ENCODE data around the gene MSRB1.
"Not testable (repeated sequence)": the region's sequence is repeated elsewhere in the genome, so short reads cannot be mapped to it uniquely, and the experiment has no call there.

Gene MSRB1

DNA sequence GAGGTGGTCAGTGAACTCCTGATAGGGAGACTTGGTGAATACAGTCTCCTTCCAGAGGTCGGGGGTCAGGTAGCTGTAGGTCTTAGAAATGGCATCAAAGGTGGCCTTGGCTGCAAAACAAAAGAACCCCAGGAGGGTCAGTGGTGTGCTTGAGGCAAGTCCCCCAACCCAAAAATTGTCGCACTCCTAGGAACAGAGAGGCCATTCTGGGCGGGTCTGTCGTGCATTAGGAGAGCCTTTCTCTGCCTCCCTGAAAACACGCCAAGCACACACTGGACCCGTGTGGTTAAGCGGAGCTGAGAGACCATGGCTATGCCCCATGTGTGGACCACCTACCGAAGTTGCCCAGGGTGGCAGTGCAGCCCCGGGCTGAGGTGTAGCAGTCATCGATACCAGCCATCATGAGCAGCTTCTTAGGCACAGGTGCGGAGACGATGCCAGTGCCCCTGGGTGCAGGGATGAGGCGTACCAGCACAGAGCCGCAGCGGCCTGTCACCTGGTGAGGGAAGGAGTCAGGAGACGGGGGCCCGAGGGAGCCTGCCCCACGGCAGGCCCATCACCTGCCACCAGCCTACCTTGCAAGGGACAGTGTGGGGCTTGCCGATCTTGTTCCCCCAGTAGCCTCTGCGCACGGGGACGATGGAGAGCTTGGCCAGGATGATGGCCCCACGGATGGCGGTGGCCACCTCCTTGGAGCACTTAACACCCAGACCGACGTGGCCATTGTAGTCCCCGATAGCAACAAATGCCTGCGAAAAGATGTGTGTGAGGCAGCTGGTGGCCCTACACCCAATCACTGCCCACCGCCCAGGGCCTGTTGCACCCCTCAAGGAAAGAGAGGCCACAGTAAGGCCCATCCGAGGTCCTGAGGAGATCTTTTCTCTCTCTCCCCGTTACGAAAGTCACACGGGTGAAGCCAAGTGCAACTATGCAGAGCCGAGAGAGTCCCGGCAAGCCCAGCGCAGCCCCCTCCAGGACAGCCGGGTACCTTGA lies 19.5 kb upstream of the MSRB1 start:
- DNase-seq (ENCODE audit: low read depth in 2 of 2), result not testable (repeated sequence)

DNA sequence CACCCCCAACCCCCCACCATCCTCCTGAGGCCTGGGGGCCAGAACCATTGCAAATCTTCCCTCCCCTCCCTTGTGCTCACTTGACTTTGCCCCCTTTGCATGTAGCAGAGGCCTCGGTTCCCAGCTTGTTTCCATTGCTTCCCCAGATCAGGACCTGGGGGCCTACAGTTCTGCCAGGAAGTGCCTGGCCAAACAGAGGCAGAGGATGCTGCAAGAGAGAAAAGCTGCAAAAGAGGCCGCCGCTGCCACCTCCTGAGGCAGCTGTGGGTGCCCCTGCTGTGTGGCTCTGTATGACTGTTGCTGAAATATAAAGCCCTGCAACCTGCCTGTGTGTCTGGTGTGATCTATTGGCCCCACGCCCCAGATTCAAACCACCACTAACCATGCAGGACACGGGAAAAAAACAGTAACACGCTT lies 18.7 kb upstream of the MSRB1 start:
- DNase-seq (ENCODE audit: low read depth in 2 of 2), result no peak

DNA sequence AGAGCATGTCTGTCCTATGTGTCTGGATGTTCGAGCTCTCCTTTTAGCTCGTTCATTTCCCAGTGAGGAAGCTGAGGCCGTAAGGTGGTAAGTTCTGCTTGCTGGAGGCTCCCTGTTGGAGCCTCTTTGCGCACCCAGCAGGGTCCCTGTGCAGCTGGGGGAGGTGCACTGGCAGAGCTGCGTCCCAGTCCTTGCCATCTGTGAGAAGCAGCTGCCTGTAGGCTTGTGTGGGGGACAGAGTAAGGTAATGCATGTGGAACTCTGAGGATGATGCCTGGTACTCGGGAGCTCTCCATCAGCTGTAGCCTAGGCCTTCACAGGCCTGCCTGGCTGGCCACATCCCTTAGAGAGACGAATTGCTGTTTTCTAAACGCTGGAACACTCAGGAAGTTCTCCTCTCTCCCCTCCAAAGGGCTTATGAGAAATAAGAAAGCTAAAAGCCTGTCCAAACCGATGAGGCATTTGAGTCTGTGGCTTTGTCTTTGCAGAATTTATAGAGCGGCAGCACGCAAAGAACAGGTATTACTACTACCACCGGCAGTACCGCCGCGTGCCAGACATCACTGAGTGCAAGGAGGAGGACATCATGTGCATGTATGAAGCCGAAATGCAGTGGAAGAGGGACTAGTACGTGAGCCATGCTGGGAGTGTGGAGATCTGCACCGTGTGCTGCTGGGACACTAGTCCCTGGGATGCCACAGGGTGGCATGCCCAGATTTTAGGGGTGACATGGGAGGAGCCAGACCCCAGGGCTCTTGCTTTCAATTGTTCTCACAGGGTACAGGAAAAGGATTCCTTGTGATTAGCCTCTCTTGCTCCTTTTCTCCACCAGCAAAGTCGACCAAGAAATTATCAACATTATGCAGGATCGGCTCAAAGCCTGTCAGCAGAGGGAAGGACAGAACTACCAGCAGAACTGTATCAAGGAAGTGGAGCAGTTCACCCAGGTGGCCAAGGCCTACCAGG lies 17.9 kb upstream of the MSRB1 start:
- DNase-seq (ENCODE audit: low read depth in 2 of 2), result no peak

DNA sequence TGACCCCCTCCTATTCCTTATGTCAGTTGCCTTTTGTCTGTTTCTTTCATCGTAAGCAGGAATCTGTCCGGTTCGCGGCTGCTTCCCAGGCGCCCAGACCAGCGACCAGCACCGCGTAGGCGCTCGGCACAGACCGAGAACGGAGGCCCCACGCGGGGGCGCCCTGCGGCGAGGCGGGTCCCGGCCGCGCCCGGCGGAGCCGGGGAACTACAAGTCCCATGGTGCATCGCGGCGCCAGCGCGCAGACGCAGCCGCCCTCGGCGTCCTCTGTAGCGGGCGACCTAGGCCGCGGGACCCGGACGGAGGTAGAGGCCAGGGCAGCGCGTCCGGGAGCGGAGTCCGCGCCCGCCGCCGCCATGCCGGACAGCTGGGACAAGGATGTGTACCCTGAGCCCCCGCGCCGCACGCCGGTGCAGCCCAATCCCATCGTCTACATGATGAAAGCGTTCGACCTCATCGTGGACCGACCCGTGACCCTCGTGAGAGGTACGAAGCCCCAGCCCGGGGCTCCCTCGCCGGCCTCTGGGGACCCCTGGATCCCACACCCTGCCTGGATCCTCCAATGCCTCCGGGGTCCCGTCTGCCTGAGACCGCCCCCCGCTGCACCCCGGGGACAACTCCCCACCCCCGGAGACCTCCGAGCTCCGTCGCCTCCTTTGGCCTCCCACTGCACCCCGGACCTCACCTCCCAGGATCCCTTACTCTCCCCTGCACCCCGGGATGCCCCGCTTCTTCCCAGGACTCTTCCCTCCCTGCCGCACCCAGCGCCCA lies 16.5 kb upstream of the MSRB1 start, which contains the start of gene NDUFB10:
Gene NDUFB10 (plus strand): TSS at position 270 of the 771 bp plus-strand sequence. CDS start 87 bp downstream, at position 357.
- peak; percentile 66 to 68 for DNase-seq (ENCODE audit: low read depth in 2 of 2)

DNA sequence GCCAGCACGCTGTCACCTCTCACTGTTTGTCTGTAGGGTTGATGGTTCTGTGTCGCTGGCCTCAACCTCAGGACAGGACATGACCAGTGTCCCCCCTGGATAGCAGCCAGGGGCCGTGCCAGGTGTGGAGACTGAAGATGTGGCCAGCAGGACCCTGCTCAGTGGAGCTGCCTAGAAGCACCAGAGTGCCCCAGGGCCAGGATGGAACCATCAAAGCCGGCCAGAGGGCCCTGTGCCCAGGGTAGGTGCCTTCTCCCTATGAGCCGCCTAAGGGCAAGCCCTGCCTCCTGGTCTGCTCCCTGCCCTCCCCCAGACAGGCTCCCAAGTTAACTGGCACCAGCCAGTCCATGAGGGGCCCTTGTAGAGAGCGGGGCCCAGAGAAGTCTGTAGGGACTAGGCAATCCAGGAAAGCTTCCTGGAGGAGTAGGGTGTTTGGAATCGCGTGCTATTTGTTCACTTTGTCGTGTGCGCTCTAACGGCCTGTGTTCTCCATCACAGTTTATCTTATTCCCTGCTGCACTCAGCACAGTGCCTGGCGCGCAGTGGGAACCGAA lies 15.8 kb upstream of the MSRB1 start:
- DNase-seq (ENCODE audit: low read depth in 2 of 2), result no peak

DNA sequence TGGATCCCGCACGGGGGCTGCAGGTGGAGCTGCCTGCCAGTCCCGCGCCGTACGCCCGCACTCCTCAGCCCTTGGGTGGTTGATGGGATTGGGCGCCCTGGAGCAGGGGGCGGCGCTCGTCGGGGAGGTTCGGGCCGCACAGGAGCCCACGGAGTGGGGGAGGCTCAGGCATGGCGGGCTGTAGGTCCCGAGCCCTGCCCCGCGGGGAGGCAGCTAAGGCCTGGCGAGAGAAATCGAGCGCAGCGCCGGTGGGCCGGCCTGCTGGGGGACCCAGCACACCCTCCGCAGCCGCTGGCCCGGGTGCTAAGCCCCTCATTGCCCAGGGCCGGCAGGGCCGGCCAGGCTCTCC lies 15.1 kb upstream of the MSRB1 start:
- DNase-seq (ENCODE audit: low read depth in 2 of 2), result not testable (repeated sequence)

DNA sequence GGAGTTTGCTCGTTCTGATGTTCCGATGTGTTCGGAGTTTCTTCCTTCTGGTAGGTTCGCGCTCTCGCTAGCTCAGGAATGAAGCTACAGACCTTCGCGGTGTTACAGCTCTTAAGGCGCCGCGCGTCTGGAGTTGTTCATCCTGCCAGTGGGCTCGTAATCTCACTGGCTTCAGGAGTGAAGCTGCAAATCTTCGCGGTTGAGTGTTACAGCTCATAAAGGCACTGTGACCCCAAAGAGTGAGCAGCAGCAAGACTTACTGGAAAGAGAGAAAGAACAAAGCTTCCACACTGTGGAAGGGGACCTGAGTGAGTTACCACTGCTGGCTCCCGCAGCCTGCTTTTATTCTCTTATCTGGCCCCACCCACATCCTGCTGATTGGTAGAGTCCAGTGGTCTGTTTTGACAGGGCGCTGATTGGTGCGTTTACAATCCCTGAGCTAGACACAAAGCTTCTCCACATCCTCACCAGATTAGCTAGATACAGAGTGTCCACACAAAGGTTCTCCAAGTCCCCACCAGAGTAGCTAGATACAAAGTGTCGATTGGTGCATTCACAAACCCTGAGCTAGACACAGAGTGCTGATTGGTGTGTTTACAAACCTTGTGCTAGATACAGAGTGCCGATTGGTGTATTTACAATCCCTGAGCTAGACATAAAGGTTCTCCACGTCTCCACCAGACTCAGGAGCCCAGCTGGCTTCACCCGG lies 14.6 kb upstream of the MSRB1 start:
- not testable (repeated sequence) for DNase-seq (ENCODE audit: low read depth in 2 of 2)

DNA sequence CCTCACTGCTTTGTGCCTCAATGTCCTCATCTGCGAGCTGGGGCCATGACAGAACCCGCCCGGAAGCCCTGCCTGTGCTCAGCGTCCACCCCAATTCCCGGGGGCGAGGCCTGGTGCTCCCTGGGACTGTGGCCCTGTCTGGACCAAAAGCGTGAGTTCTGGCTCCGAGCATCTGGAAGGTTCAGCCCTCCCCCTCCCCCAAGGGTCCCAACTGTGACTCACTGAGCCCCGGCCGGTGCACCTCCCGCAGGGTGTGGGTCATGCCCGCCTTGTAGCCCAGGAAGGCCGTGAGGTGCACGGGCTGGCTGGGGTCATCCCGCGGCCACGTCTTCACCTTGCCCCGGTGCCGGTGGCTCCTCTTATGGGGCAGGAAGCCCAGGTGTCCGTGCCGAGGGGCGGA lies 10.7 kb upstream of the MSRB1 start:
- no peak for DNase-seq (ENCODE audit: low read depth in 2 of 2)

DNA sequence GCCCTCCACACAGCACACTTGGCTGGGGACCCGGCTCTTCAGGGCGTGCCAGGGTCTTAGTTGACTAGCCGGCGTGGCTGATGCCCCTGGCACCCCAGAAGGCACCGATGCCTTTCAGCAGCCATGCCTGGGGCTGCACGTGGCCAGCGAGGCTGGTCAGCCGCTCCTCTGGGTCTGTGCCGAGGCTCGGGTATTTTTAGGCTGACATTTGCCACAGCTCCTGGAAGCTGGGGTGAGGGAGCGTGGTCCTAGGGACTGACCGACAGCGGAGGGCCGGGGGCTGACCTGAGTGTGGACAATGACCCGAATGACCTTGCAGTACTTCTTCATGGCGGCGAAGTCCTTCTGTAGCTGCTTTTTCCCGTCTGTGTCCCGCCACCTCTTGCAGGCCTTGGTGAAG lies 7.6 kb upstream of the MSRB1 start:
- no peak for DNase-seq (ENCODE audit: low read depth in 2 of 2)

DNA sequence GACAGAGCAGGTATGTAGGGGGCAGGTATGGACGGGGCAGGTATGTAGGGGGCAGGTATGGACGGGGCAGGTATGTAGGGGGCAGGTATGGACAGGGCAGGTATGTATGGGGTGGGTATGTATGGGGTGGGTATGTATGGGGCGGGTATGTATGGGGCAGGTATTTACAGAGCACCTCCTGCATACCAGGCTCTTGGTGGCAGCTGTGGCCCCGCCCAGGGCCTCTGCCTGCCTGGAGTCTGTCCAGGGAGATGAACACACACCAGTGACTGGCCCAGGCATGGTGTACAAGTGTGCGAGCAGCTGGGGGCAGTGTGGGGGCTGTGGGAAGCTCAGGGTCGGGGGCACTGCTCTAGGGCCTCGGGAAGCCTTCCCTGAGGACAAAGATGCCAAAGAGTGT lies 7.0 kb upstream of the MSRB1 start:
- no peak for DNase-seq (ENCODE audit: low read depth in 2 of 2)

DNA sequence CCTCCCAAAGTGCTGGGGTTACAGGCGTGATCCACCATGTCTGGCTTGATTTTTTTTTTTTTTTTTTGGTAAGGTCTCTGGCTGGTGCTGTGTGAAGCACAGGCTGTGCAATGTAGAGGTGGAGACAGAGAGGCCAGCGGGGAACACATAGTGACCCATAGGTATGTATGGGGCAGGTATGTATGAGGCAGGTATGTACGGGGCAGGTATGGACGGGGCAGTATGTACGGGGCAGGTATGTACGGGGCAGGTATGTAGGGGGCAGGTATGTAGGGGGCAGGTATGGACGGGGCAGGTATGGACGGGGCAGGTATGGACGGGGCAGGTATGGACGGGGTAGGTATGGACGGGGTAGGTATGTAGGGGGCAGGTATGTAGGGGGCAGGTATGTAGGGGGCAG lies 6.5 kb upstream of the MSRB1 start:
- no peak for DNase-seq (ENCODE audit: low read depth in 2 of 2)

DNA sequence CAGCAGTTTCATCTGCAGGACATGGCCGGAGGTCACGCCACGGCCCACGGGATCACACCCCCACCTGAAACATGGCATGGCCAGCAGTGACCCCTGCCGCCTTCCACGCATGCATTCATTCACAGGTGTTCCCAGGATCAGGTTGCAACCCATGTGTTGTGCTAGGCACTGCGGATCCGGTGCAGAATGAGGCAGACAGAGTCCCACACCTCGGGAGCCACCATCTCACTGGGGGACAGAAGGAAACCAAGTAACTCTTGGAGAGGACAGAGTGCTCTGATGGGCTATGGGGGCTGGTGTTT lies 4.3 kb upstream of the MSRB1 start:
- no peak for DNase-seq (ENCODE audit: low read depth in 2 of 2)

DNA sequence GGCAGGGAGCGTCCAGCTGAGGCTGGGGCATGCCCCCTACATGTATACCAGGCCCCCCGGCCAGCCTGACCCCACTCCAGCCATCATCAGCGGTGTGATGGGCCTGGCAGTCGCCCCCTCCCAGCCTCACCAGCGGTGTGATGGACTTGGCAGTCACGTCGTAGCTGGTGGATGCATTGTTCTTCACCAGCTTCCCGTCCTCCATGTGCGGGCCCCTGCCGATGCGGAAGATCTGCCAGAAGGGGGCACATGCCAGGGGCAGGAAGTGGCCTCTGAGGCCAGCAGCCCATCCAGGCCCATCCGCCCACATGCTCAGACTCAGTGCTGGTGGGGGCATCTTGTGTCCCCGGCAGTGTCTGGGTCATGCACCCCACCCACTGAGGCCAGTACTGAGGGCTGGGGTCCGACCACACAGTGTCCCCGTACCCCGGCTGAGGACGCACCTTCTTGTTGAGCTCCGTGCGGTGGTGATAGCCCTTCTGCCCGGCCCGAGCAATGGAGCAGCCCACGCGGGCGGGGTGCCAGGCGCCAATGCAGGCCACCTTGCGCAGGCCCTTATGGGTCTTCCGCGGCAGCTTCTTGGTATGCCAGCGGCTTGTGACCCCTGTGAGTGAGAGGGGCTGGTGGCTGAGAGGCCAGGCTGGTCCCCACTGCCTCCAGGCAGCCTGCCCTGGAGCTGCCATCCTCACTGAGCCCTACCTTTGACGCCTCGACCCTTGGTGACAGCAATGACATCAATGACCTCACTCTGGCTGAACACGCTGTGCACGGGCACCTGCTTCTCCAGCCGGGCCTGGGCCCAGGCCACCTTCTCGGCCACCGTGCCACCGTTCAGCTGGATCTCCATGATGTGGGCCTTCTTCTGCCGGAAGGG lies 3.7 kb upstream of the MSRB1 start:
- DNase-seq (ENCODE audit: low read depth in 2 of 2), result no peak

DNA sequence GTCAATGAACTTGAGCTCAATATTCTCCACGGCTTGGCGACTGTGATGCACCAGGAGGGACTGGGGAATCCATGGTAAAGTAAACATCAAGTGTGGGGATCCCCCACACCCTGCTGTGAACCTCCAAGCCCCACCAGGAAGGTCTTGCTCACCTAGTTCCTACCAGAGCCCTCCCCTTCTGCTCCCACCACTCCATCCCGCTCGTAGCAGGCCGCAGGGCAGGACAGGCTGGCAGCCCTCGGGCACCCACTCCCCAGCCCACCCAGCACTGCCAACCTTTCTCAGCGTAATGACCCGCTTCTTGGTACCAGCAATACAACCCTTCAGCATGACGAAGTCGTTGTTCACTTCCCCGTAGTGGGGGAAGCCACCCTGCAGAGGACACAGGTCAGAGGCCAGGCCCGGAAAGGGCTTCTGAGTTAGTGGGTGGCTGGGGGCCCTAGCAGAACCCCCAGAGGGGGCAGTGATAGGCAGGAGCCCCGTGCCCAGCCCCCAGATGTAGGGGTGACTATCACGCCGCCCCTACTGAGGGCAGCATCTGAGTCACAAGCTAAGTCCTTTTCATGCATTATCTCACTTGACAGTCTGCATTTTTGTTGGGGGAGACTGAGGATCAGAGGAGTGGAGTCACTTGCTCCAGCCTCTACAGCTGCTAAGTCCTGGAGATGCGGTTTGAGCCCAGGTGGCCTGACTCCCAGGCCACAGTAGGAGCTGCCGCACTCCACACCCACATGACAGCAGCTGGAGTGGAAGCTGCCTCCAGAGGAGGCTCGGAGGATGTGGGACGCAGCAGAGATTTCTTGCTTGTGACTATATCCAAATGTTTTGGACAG lies 2.8 kb upstream of the MSRB1 start:
- no peak for DNase-seq (ENCODE audit: low read depth in 2 of 2)

DNA sequence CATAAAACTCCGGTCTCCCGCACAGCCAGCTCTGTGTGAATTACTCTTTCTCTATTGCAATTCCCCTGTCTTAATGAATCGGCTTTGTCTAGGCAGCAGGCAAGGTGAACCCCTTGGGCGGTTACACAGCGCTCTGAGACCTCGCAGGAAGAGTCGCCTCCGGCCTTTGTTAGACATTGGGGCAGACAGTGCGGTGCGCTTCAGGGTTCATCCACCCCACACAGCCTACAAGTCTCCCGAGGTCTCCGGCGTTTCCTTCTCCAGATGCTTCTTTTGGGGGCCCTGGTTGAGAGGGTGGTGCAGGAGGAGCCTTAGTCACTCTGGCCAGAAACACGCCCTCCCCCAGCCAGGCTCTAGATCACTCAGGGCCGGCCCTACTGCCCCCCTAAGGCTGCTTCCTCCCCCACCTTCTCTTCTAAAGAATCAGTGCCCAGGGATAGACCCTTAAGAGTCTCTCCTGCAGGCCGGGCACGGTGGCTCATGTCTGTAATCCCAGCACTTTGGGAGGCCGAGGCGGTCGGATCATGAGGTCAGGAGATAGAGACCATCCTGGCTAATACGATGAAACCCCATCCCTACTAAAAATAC lies 1.7 kb upstream of the MSRB1 start:
- DNase-seq (ENCODE audit: low read depth in 2 of 2), result no peak

DNA sequence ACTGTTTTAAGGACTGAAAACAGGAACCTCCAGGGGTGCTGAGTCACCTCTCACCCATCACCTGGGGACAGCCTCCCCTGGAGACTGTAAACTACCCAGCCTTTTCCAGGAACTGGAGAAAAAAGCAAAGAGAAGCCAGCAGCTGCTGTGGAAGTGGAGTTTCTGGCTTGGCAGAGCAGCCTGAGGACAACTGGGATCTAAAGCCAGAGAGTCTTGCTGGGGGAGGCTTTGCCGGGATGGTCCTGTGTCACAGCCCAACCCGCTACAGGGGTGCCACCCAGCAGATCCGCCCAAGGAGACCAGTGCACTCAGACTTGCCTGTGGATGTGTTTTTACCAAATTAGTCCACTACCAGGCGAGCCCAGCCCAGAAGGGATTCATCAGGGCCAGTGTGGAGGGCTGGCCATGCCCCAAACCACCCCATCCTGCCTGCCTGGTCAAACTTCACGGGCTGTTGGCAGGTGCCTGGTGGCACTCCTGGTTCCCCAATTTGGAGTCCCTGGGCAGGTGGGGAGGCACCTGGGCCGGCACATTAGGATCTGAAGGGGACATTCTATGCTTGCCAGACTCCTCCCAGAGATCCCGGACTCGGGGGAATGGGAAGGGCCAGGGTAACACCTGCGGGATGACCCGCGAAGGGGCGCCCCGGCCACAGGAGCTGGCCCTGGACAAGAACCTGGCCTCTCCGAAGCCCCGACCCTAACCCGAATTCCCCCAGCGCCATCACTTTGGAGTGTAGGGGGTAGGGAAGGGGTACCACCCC lies 771 bp downstream of the MSRB1 start:
- no peak for DNase-seq (ENCODE audit: low read depth in 2 of 2)

DNA sequence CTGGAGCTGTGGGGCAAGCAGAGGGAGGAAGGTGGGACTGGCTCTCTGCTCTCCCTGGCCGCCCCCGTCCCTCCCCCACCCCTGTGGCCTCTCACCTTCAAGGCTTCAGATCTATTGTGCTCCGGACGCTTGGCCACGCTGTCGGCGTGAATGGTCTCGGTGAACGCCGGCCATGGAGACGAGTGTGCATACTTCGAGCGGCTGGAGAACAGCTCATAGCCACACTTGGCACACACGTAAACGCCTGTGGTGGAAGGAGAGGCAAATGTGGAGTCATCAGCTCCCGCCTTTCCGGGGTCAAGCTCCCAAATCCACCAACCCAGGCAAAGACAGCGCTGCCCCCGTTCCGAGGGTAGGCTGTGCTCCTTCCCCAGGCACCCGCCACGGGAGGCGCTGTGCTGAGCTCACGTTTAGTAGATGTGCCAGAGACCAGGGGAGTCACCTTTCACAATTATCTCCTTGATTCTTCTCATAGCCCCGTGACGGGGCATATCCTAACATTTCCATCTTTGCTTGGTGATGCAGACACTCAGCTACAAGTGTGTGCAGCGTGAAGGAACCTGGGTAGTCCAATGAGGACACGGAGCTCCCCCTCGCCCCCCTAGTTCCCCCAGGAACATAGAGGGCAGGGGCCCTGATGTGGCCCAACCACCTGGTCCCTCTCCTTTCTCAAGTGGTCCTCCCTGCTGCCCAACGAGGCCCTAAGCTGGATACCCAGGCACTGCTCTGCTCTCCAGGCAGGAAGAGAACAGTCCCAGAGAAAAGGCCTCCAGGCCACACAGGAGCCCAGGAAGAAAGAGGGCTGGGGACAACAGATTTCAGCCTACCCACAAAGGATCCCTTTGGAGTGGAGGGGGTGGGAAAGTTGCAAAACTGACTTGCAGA lies 1.6 kb downstream of the MSRB1 start:
- no peak for DNase-seq (ENCODE audit: low read depth in 2 of 2)
